Esophagus muscularis mucosa (tissue), 4 donors: Measurements from ENCODE around the gene DLG4.

Source experiments
- EP300 ChIP-seq: sonication (generic); formaldehyde crosslinking; IDR thresholded peaks from one replicate; pipeline ENCODE4 v1.6.1; 2017; ENCODE audit warnings: antibody characterized with exemption
- POLR2A ChIP-seq: fragments of 450-650 bp; IDR thresholded peaks from one replicate; pipeline ENCODE4 v1.6.1; 2017; ENCODE audit warnings: antibody characterized with exemption, moderate library complexity, mild to moderate bottlenecking, low read depth
- POLR2AphosphoS5 ChIP-seq, 2 donors: sonication (generic); formaldehyde crosslinking; IDR thresholded peaks; one replicate each; pipeline ENCODE4 v1.6.1; 2017; ENCODE audit warnings: antibody characterized with exemption in 2 of 2
- TF ChIP-seq, protein P1 (sequence below), 3 experiments: fragments of 200-600 bp in 2 of 3; fragments of 450-650 bp in 1 of 3; sonication (generic) in 2 of 3; IDR thresholded peaks; one replicate each; pipeline ENCODE4 v1.5.1; 2017 to 2019; ENCODE audit warnings: antibody characterized with exemption in 3 of 3, mild to moderate bottlenecking in 2 of 3, moderate library complexity in 1 of 3

DNA sequence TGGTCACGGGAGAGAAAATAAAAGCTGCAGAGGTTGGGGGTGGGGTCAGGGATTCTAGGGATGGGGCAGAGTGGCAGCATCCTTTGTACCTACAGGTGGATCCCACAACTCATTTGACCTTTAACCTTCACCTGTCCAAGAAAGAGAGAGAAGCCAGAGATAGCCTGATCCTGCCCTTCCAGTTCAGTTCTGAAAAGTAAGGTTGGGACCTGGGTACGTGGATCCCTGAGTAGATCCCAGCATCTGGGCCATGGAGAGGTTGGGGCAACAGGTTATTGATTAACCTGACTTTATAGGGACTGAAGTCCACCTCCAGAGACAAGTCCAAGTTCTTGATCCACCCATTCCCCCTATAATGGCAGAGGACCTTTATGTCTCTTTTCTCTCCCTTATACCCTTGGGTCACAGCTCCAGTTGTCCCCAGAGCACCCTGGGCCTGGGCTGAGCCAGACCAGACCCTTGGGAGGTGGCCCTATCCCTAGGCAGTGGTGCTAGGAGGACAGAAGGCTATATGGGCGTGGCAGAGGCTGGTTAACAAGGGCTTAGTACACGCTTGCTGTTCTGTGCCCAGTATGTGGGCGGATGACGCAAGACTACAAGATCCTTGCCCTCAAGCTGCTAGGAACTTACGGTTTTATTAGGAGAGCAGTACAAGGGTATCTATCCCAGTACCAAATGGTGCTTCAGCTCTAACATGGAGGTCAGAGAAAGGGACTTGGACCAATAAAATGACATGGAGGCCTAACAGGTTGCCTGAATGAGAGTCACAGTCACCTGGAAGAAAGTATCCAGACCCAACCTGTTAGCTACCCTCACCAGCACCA, 39.3 kb upstream of the DLG4 start:
- TF ChIP-seq POLR2AphosphoS5 (IDR thresholded peaks at IDR 0.05): no peak
- TF ChIP-seq, protein P1, sequence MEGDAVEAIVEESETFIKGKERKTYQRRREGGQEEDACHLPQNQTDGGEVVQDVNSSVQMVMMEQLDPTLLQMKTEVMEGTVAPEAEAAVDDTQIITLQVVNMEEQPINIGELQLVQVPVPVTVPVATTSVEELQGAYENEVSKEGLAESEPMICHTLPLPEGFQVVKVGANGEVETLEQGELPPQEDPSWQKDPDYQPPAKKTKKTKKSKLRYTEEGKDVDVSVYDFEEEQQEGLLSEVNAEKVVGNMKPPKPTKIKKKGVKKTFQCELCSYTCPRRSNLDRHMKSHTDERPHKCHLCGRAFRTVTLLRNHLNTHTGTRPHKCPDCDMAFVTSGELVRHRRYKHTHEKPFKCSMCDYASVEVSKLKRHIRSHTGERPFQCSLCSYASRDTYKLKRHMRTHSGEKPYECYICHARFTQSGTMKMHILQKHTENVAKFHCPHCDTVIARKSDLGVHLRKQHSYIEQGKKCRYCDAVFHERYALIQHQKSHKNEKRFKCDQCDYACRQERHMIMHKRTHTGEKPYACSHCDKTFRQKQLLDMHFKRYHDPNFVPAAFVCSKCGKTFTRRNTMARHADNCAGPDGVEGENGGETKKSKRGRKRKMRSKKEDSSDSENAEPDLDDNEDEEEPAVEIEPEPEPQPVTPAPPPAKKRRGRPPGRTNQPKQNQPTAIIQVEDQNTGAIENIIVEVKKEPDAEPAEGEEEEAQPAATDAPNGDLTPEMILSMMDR (IDR thresholded peaks at IDR 0.05): no peak
- TF ChIP-seq POLR2A: no peak
- TF ChIP-seq EP300: no peak
